GM19099 (cell line): ENCODE data around the gene GRID1.

ENCODE experiments used
- POLR2A ChIP-seq: IDR thresholded peaks from 3 replicates; pipeline ENCODE4 v1.6.1; 2011; ENCODE audit warnings: low read depth; ENCODE audit not compliant: insufficient read length; ENCODE audit errors: extremely low read depth

Gene GRID1

DNA sequence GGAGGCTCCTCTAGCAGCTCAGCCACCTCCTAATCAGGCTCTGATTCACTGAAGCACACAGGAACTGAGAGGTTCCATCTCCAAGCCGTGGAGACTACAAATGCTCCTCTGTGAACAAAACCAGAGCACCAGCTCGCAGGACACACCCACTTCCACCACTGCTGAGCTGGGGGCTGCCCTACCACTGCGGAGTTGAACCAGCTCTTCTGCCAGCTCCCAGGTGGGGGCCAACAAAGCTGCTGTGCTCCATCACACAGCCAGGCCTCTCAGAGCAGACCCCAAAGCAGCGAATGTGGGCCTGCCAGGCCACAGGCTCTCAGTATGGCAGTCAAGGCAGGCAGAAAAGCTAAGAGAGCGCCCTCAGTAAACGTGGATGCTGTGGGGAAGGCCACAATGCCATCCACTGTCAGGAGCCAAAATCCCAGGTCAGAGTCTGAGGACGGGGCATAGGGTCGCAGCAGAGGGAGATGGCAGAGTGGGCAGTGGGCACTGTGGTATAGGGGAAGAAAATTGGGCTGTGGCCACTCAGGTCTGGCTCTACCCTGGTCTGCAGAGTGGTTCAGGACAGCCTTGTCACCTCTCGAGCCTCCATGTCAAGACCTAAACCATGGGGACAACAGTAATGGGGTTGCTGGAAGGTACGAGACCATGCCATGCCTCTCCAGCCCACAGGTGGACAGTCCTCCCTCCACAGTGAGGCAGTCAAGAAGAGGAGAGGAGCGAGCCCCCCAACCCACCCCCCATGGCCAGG, 82.1 kb downstream of the GRID1 start:
- no peak for TF ChIP-seq POLR2A

DNA sequence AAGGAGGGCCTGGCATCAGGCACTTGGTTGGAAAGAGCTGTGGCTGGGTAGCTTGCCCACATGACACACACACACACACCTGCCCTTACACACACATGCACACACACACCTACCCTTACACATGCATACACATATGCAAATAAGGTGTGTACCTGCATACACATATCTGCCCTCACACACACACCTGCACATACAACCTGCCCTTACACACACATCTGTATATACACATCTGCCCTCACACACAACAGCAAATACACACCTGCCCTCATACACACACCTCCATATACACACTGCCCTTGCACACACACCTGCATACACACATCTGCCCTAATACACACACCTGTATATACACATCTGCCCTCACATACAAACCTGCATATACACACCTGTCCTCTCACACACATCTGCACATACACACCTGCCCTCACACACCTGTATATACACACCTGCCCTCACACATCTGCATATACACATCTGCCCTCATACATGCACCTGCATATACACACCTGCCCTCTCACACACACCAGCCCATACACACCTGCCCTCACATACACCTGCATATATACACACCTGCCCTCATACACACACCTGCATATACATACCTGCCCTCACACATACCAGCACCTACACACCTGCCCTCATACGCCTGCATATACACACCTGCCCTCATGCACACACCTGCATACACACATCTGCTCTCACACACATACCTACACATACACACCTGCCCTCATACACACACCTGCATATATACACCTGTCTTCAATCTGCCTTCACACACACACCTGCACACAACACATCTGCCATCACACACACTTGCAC, 82.9 kb downstream of the GRID1 start:
- TF ChIP-seq POLR2A = no peak

GRCh38 chr10:86282664-86283465, 83.7 kb downstream of the GRID1 start:
- no peak for TF ChIP-seq POLR2A

DNA sequence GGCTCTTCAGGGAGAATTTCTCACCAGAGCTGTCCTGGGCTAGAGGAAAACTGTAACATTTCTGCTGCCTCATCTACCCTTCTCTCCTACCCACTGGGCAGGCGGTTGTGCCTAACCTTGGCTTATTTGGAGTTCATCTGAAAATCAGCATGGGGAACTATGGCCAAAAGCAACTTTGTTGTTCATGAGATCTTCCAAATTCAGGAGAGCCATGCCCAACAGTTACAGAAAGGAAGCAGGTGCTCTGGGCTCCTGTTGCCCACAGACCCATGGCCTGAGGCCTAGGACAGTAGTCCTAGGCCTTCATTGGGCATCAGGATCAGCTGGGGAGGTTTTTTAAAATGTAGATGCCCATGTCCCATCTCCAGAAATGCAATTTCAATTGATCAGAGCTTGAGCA, 85.2 kb downstream of the GRID1 start:
- TF ChIP-seq POLR2A = no peak

- TF ChIP-seq POLR2A = no peak
Observed at GRCh38 chr10:86269332-86269731, 97.3 kb downstream of the GRID1 start.

DNA sequence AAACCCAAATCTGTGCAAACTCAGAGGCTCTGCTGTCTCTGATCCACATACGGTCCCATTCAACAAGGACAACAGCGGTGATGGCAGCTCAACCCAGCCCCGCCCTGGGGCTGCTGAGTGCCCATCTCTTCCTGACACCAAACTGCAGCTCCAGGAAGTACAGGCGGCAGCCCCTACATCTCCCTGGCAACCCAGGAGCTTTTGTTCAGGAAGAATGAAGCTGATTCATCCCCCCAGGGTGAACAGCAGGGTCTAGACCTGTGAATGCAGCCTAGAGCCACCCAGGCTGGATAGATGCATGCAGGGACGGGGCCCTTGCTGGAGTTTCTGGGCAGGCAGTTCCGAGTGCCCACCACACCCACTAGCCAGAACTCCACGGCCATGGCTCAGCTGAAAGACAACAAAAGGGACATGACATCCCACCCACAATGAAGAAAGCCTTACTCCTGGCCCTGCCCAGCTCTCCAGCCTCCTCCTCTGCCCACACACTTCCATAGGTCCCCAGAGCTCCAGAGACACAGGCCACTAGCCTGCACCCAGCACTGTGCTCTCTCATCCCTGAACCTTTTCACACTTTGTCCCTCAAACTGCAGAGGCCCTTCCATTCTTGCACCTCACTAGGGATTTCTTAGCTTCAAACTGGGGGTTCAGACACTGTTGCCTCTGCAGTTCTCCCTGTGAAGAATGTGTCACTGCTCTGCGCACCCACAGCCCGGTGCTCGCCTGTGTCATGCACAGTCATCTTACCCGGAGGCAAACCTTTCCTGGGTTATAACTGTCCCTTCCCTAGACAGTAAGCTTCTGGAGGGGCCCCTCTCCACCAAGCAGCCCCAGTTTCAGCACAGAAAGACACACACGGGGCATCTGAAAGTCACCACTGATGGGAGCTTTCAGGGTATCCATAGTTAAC, 99.1 kb downstream of the GRID1 start:
- TF ChIP-seq POLR2A = no peak

DNA sequence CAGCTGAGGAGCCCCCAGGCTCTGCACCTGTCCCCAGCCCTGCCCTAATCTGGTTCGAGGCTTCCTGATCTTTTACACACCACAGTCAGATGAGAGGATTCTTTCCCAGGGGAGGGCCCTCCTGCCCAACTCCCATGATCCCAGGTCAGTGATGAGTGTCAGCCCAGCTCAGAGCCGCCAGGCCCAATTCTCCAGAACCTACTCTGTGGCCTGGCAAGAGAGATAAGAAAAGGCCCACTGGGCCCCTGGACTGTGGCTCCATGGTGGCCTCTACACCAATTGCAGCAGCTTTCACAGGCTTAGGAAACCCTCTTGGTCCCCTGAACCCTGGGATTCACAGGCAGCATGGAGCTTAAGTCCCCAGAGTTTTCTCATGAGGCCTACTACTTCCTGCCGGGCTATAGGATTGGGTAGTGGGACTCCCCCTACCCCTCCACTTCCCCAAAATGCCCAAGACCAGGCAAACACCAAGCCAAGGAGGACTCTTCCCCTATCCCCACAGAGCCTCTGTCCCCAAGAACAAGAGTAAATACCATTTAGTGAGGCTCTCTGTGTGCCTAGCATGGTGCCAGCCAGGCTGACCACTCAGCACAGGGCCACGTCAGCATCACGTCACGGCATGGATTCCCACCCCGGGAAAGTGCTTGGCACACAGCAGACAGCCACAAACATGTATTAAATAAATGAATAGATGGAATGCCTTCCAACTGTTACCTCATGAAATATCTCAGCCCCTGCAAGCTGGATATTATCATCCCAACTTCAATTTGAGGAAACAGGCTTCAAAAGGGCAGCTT, 100.0 kb downstream of the GRID1 start:
- no peak for TF ChIP-seq POLR2A

- no peak for TF ChIP-seq POLR2A
Observed at GRCh38 chr10:86265895-86266259, 100.7 kb downstream of the GRID1 start.

- no peak for TF ChIP-seq POLR2A
Observed at GRCh38 chr10:86265236-86265894, 101.2 kb downstream of the GRID1 start.

DNA sequence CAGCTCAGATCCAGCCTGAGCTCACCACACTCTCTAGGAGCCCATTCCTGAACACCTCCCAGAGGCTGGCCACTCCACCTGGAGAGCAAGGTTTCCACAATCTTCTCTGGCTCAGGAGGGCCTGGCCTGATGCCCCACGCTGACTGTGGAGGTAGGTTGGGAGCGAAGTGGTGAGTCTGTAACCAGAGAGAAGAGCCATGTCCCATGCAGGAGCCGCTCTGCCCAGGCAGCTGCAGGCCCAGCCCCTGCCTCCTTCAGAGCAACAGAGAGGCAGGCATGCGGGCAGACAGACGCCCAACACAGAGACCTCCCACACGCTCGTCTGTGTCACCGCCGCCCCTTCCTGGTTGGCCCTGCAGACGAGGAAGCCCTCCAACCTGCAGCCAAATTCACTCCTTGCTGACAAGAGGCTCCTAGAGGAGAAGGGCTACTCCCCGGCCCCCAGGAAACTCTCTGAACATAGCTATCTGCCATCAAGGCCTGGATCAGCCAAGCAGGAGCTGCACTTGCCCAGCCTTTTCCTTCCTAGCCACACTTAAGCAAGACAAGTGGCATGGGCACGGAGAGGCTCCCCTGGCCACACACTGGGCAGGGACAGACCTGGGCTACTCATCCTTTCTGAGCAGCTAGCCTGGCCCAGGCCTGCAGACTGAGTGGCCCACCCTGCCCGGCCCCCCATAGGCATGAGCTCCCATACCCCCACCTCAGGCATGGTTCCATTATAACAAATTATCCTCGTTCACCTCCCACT, 101.9 kb downstream of the GRID1 start:
- no peak for TF ChIP-seq POLR2A

GRCh38 chr10:86263907-86264306, 102.7 kb downstream of the GRID1 start:
- TF ChIP-seq POLR2A = no peak

GRCh38 chr10:86263209-86263608, 103.4 kb downstream of the GRID1 start:
- TF ChIP-seq POLR2A = no peak
